ENCODE measurements around the gene SMOC2. TPM values are rescaled to one million over a fixed set of nuclear protein-coding genes. Genes with fewer than 3 reads are reported as not detected.

SMOC2 gene
- total RNA-seq, 1 experiment from 2014 or later: 0.45 TPM

Other genes starting within 250 kb of the SMOC2 start
- gene DACT2, start 121.4 kb upstream of the SMOC2 start, total RNA-seq (2014; rRNA removed; shearing (Covaris generic)): 5.5 and 26.6 TPM in 2 replicates

All from H7 (cell line).